Mesothelial cell of epicardium (in vitro differentiated cells): ENCODE results near the gene TFDP2. TPM values are rescaled to one million over a fixed set of nuclear protein-coding genes. Genes with fewer than 3 reads are reported as not detected.
"Not testable (repeated sequence)": the region's sequence is repeated elsewhere in the genome, so short reads cannot be mapped to it uniquely, and the experiment has no call there.

Experiments
- DNase-seq, 2 experiments: peaks; one replicate each; pipeline ENCODE4 v3.0.0; 2021; ENCODE audit warnings: low spot score in 2 of 2; ENCODE audit not compliant: unreplicated experiment in 2 of 2
- H3K27ac Mint-ChIP-seq: 2 replicates; pipeline ENCODE4 v1.8.0; 2021; ENCODE audit warnings: mixed read lengths
- H3K27me3 Mint-ChIP-seq: 2 replicates; pipeline ENCODE4 v1.8.0; 2021; ENCODE audit warnings: low read depth, mixed read lengths
- H3K36me3 Mint-ChIP-seq: 2 replicates; pipeline ENCODE4 v1.8.0; 2021; ENCODE audit warnings: mixed read lengths
- H3K4me1 Mint-ChIP-seq: 2 replicates; pipeline ENCODE4 v1.8.0; 2021; ENCODE audit warnings: mixed read lengths
- H3K4me3 Mint-ChIP-seq: 2 replicates; pipeline ENCODE4 v1.8.0; 2021; ENCODE audit warnings: mild to moderate bottlenecking, moderate library complexity, mixed read lengths
- H3K9me3 Mint-ChIP-seq: 2 replicates; pipeline ENCODE4 v1.8.0; 2021; ENCODE audit warnings: mixed read lengths
- total RNA-seq: library from RNA; stranded (reverse); gene quantifications from 3 replicates; pipeline ENCODE4 v1.2.1, GENCODE V29; 2021
- TF ChIP-seq, protein P1 (sequence below): fragments of 200-600 bp; sonication (generic); IDR thresholded peaks from one replicate; pipeline ENCODE4 v1.5.0; 2021; ENCODE audit warnings: antibody characterized with exemption; ENCODE audit not compliant: unreplicated experiment

TFDP2 gene
- total RNA-seq, 1 donor from 2014 or later, result 109 TPM

DNA sequence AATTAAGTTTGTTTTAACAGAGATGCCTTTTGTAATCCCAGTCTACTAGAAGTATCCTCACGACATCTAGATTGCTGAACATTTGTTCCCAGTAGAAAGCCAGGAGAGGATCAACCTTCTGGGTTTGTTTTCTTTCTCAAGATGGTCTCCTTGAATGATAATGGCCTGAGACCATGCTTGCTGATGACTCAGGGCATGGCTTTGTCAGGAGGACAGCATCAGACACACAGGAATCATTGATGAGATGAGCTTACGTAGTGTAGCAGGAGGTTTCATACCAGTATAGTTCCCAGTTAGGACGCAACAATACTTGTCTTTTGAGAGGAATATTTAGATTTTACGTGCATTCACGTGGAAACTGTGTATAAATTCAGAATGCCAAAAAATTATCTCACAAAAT is 234.3 kb downstream of the TFDP2 start:
- TF ChIP-seq, protein P1, sequence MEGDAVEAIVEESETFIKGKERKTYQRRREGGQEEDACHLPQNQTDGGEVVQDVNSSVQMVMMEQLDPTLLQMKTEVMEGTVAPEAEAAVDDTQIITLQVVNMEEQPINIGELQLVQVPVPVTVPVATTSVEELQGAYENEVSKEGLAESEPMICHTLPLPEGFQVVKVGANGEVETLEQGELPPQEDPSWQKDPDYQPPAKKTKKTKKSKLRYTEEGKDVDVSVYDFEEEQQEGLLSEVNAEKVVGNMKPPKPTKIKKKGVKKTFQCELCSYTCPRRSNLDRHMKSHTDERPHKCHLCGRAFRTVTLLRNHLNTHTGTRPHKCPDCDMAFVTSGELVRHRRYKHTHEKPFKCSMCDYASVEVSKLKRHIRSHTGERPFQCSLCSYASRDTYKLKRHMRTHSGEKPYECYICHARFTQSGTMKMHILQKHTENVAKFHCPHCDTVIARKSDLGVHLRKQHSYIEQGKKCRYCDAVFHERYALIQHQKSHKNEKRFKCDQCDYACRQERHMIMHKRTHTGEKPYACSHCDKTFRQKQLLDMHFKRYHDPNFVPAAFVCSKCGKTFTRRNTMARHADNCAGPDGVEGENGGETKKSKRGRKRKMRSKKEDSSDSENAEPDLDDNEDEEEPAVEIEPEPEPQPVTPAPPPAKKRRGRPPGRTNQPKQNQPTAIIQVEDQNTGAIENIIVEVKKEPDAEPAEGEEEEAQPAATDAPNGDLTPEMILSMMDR, result no peak
- no peaks in the 10 kb centered on the region for H3K27me3 Mint-ChIP-seq
- peaks cover 44% of the 10 kb centered on the region for H3K4me1 Mint-ChIP-seq
- peaks cover 6% of the 10 kb centered on the region for H3K9me3 Mint-ChIP-seq
- H3K4me3 Mint-ChIP-seq, result no peak overlapping the region
- H3K36me3 Mint-ChIP-seq, result peaks cover 24% of the 10 kb centered on the region
- peak overlapping the region; percentile 66 for H3K27ac Mint-ChIP-seq
- no peak for DNase-seq

DNA sequence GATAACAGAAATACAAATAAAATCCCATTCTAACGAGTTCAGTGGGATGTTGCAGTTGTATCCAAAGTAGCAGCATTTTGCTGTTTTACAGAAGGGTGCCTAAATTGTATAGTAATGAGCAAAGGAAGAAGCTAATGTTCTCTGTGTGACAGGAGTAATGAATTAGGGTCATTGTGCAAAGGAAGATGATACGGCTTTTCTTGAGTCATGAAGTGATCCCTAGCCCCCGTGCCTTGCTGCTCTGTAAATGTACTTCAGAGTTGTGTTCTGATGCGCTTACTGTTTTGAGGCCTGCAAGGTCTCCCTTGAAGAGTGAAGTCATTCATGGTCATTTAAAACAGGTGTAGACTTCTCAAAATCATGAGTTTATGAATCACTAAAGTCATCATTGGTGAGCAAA is 235.0 kb downstream of the TFDP2 start:
- H3K4me1 Mint-ChIP-seq, result peaks cover 46% of the 10 kb centered on the region
- no peak for DNase-seq
- peaks cover 29% of the 10 kb centered on the region for H3K36me3 Mint-ChIP-seq
- H3K27me3 Mint-ChIP-seq, result no peaks in the 10 kb centered on the region
- TF ChIP-seq, protein P1, result no peak
- peaks cover 10% of the 10 kb centered on the region for H3K9me3 Mint-ChIP-seq
- no peak overlapping the region for H3K4me3 Mint-ChIP-seq
- no peak overlapping the region for H3K27ac Mint-ChIP-seq

DNA sequence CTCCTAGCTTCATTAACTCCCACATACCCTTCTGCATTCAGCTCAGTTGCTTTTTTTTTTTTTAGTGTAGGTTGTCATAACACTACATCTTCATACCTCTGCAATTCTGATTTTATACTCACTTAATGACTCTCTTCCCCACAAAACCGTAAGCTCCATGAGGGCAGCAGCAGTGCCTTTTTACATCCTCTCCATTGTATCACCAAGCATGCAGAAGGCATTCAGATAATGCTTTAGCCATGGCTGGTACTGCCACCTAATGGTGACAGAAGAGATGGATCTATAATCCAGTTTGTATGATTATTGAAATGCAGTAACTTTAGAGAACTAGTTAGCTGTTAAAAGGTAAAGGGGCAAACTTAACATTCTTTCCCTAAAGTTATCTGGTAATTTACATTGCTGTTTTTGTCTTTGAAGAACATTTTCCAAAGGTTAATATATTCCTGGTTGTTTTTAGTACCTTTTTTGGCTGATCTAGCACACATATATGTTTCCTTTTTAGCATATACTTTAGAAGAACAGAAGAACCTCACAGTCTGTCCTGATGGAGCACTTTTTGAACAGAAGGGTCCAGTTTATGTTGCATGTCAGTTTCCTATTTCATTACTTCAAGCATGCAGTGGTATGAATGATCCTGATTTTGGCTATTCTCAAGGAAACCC is 236.1 kb downstream of the TFDP2 start:
- Mint-ChIP-seq H3K27me3 (no peaks in the 10 kb centered on the region), H3K4me1 (peaks cover 49% of the 10 kb centered on the region), H3K36me3 (peaks cover 28% of the 10 kb centered on the region), H3K9me3 (peaks cover 12% of the 10 kb centered on the region), H3K4me3 (no peak overlapping the region), H3K27ac (peak overlapping the region; percentile 79)
- DNase-seq, result no peak
- TF ChIP-seq, protein P1, result no peak

DNA sequence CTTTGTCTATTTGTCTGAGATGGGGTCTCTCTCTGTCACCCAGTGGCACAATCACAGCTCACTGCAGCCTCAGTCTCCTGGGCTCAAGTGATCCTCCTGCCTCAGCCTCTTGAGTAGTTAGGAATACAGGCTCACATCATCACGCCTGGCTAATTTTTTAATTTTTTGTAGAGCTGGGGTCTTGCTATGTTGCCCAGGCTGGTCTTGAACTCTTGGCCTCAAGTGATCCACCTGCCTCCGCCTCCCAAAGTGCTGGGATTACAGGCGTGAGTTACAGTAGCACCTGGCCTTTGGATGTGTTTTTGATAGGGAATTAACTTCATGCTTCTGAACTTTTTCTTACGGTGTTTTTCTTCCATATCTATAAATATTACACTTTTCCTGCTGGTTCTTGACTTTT is 239.4 kb downstream of the TFDP2 start:
- peaks cover 38% of the 10 kb centered on the region for H3K36me3 Mint-ChIP-seq
- H3K4me1 Mint-ChIP-seq, result peaks cover 34% of the 10 kb centered on the region
- not testable (repeated sequence) for H3K27ac Mint-ChIP-seq, H3K27me3 Mint-ChIP-seq, DNase-seq, H3K4me3 Mint-ChIP-seq
- H3K9me3 Mint-ChIP-seq, result peaks cover 12% of the 10 kb centered on the region

GRCh38 chr3:141909408-141909807 is 239.9 kb downstream of the TFDP2 start:
- Mint-ChIP-seq H3K36me3 (peaks cover 40% of the 10 kb centered on the region), H3K9me3 (peaks cover 12% of the 10 kb centered on the region), H3K27me3 (no peaks in the 10 kb centered on the region), H3K27ac (peak overlapping the region; percentile 75), H3K4me1 (peaks cover 29% of the 10 kb centered on the region), H3K4me3 (no peak overlapping the region)
- no peak for DNase-seq
- TF ChIP-seq, protein P1, result no peak

DNA sequence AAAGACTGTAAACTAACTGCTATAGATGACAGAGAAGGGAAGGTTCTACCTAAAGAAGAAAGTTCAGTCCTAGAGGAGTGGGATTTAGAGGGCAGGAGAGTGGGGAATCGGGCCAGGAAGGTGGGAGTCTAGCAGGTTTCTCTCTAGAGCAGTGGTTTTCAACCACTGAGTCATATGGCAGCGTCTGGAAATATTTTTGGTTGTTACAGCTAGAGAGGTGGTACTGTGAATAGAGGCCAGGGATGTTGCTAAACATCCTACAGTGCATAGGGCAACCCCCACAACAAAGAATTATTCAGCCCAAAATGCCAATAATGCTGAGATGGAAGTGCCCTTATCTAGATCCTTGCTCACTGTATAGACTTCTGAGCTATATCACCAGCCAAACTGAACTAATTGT is 244.2 kb downstream of the TFDP2 start:
- Mint-ChIP-seq H3K4me1 (peaks cover 16% of the 10 kb centered on the region), H3K4me3 (no peak overlapping the region), H3K36me3 (peaks cover 31% of the 10 kb centered on the region), H3K27ac (peak overlapping the region; percentile 23), H3K27me3 (no peaks in the 10 kb centered on the region), H3K9me3 (peaks cover 9% of the 10 kb centered on the region)
- TF ChIP-seq, protein P1, result no peak
- DNase-seq, result no peak
